Prostate gland (tissue), 2 donors: Measurements from ENCODE around the gene PRR12.

Source experiments
- POLR2A ChIP-seq: fragments of 450-650 bp; IDR thresholded peaks from one replicate; pipeline ENCODE4 v1.6.1; 2016; ENCODE audit warnings: antibody characterized with exemption, mild to moderate bottlenecking
- TF ChIP-seq, protein P1 (sequence below), 4 experiments: fragments of 200-600 bp in 2 of 4; fragments of 450-650 bp in 2 of 4; sonication (generic) in 2 of 4; IDR thresholded peaks; 1 replicate in 3 of 4; 2 replicates in 1 of 4; pipeline ENCODE4 v1.5.1; 2016 to 2019; ENCODE audit warnings: antibody characterized with exemption in 4 of 4, mild to moderate bottlenecking in 2 of 4, moderate library complexity in 2 of 4

DNA sequence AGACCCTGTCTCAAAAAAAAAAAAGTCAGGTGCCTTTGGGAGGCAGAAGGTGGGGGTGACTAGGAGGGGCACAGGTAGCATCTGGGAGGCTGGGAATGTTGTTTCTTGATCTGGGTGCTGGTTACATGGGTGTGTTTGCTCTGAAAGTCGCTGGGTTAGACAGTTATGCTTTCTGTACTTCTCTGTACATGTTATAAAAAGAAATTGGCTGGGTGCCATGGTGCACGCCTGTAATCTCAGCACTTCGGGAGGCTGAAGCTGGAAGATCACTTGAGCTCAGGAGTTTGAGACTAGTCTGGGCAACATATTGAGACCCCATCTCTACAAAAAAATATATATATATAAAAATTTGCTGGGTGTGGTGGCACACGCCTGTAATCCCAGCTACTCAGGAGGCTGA is 25.7 kb upstream of the PRR12 start:
- TF ChIP-seq, protein P1, sequence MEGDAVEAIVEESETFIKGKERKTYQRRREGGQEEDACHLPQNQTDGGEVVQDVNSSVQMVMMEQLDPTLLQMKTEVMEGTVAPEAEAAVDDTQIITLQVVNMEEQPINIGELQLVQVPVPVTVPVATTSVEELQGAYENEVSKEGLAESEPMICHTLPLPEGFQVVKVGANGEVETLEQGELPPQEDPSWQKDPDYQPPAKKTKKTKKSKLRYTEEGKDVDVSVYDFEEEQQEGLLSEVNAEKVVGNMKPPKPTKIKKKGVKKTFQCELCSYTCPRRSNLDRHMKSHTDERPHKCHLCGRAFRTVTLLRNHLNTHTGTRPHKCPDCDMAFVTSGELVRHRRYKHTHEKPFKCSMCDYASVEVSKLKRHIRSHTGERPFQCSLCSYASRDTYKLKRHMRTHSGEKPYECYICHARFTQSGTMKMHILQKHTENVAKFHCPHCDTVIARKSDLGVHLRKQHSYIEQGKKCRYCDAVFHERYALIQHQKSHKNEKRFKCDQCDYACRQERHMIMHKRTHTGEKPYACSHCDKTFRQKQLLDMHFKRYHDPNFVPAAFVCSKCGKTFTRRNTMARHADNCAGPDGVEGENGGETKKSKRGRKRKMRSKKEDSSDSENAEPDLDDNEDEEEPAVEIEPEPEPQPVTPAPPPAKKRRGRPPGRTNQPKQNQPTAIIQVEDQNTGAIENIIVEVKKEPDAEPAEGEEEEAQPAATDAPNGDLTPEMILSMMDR (IDR thresholded peaks at IDR 0.05): no peak
- no peak for TF ChIP-seq POLR2A
